Mesenteric fat pad (tissue), 1 donor: ENCODE results near the gene CLEC18C. TPM values are rescaled to one million over a fixed set of nuclear protein-coding genes. Genes with fewer than 3 reads are reported as not detected.
"Not testable (repeated sequence)": the region's sequence is repeated elsewhere in the genome, so short reads cannot be mapped to it uniquely, and the experiment has no call there.

Experiments used
- DNase-seq: peaks from one replicate; pipeline ENCODE4 v3.0.0-alpha.2; 2020; ENCODE audit warnings: low spot score
- total RNA-seq: library from RNA; stranded (reverse); fragmentation: NEBNext Ultra II Directional; extraction: Animal tissue kit (Norgen Biotek cat#: 25700); gene quantifications from one replicate; pipeline ENCODE4 v1.2.1, GENCODE V29; 2021
- donor health status: DM: yes; HTN: yes; CAD: no.

Gene CLEC18C
- total RNA-seq, 1 donor from 2014 or later: not detected

DNA sequence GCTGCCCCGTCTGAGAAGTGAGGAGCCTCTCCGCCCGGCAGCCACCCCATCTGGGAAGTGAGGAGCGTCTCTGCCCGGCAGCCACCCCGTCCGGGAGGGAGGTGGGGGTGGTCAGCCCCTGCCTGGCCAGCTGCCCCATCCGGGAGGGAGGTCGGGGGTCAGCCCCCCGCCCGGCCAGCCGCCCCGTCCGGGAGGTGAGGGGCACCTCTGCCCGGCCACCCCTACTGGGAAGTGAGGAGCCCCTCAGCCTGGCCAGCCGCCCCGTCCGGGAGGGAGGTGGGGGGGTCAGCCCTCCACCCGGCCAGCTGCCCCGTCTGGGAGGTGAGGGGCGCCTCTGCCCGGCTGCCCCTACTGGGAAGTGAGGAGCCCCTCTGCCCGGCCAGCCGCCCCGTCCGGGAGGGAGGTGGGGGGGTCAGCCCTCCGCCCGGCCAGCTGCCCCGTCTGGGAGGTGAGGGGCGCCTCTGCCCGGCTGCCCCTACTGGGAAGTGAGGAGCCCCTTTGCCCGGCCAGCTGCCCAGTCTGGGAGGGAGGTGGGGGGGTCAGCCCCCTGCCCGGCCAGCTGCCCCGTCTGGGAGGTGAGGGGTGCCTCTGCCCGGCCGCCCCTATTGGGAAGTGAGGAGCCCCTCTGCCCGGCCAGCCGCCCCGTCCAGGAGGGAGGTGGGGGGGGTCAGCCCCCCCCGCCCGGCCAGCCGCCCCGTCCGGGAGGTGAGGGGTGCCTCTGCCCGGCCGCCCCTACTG lies 31.2 kb downstream of the CLEC18C start:
- DNase-seq: not testable (repeated sequence)

DNA sequence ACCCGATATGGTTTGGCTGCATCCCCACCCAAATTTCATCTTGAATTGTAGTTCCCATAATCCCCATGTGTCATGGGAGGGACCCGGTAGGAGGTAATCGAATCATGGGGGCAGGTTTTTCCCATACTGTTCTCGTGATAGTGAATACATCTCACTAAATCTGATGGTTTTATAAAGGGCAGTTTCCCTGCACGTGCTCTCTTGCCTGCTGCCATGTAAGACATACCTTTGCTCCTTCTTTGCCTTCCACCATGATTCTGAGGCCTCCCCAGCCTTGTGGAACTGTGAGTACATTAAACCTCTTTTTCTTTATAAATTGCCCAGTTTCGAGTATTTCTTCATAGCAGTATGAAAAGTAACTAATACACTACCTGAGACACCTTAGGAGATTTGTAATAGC lies 32.8 kb downstream of the CLEC18C start:
- DNase-seq: not testable (repeated sequence)

DNA sequence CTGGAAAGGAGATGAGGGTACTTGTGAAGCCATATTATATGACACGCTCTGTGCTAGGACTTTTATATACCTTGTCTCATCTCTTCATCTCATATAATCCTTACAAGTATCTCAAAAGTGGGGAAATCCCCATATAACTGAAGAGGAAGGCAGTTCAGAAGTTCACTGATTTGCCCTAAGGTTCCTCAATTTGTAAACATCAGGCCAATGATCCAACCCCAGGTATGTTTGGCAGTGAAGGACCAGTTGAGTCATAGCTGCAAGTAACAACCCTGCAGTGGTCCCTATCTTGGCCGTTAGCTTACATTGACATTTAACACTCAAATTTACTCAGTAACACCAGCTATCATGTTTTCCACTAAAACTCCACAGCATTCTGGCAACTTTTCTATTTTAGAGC lies 45.0 kb downstream of the CLEC18C start:
- DNase-seq: not testable (repeated sequence)

DNA sequence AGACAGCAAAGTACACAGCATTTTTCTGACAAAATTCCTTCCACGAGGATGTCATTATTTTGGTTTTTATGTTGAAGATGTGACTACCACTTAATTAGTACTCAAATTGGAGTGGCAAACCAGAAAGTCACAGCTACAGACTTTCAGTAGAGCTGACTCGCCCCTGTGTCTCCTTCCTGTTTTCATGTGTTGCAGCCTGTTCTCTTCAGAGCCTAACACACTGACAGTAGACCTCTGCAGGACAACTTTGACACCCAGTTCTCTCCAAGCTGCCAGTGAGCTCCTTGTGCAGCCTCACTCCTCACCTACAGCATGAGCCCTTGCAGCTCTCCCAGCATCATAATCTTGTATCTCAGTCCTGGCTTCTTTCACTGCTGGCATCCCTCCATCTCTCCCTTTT lies 49.0 kb downstream of the CLEC18C start:
- DNase-seq: not testable (repeated sequence)

DNA sequence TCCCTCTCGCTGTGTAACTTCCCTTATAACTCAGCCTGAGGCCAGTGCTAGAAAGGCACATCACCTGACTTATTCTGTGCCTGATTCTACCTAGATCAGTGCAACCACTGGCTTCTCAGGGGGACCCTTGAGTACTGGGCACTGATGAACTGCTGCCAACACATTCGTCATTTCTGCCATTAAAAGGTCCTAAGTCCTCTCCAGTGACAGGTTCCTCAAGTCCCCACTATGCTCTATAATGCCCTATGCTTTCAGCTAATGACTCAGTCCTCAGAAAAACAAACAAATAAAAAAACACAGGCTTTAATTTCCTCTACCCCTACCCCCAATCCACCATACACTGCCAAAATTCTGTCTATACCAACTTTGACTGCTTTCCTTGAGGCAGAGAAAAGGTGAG lies 49.6 kb downstream of the CLEC18C start:
- DNase-seq: not testable (repeated sequence)

DNA sequence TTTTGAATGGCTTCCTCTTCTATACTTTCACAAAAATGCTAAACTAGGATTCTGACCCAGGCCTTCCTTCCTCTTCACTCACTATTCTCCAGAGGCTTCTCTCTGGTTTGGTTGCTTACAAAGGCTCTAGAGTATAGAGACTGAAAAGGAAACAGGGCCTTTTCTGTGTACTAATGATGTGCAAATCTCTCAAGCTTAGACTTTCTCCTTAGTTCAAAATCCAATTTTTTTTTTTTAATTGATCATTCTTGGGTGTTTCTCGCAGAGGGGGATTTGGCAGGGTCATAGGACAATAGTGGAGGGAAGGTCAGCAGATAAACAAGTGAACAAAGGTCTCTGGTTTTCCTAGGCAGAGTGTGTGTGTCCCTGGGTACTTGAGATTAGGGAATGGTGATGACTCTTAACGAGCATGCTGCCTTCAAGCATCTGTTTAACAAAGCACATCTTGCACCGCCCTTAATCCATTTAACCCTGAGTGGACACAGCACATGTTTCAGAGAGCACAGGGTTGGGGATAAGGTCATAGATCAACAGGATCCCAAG lies 50.5 kb downstream of the CLEC18C start:
- not testable (repeated sequence) for DNase-seq

DNA sequence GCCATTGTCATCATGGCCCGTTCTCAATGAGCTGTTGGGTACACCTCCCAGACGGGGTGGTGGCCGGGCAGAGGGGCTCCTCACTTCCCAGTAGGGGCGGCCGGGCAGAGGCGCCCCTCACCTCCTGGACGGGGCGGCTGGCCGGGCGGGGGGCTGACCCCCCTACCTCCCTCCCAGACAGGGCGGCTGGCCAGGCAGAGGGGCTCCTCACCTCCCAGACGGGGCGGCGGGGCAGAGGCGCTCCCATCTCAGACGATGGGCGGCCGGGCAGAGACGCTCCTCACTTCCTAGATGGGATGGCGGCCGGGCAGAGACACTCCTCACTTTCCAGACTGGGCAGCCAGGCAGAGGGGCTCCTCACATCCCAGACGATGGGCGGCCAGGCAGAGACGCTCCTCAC lies 51.1 kb downstream of the CLEC18C start:
- not testable (repeated sequence) for DNase-seq

DNA sequence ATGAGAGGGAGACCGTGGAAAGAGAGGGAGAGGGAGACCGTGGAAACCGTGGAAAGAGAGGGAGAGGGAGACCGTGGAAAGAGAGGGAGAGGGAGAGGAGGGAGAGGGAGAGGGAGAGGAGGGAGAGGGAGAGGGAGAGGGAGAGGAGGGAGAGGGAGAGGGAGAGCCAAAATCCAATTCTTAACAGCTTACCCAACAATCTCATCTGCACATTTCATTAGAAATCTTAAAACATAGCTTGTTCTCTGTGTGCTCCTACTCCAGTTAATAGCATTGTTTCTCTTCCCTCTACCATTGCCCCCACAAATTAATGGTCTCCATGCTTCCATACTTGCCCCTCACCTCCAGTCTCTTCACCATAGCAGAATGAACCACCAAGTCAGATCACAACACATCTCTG lies 51.8 kb downstream of the CLEC18C start:
- not testable (repeated sequence) for DNase-seq

DNA sequence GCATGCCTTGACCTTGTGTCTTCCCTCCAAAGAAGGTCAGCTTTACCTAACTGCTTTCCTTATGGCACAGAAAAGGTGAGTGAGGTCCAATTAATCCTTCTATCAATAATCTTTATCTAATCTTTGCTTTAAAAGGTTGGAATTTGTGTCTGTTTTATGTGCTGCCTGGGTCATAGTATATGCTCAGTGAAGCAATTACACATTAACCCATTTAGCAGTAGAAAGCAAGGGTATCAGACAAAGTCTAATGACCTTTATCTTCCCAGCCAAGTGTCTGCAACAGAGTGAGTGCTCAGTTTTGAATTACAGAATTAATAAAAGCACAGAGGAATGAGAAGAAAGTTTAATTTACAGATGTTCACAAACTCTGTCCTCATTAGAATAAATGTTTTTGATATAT lies 52.4 kb downstream of the CLEC18C start:
- not testable (repeated sequence) for DNase-seq

DNA sequence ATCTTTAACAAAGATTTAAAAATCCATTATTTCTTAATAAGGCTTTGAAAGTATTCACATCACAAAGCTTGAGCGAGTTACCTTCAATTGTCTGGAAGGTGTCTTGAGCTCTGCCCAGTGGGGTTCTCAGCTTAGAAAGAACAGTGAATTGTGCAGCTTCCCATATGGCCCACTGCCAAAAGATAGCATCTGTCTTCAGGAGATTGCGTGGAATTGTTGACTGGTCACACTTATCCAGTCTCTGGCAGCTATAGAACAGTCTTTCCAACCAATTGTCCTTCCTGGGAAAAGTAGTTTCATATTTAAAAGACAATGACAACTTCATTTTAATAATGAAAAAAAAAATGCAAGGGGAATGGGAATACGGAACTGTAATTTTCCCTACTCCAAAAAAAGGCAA lies 58.2 kb downstream of the CLEC18C start:
- DNase-seq: not testable (repeated sequence)

Other genes starting within 250 kb of the CLEC18C start
- gene CLEC18A, start 222.5 kb upstream of the CLEC18C start, total RNA-seq: 0.61 TPM
- 33.5 TPM for gene PDPR, start 59.5 kb upstream of the CLEC18C start, total RNA-seq
- gene EXOSC6, start 78.2 kb downstream of the CLEC18C start, total RNA-seq: 25.8 TPM
- 100 TPM for gene AARS1, start 115.7 kb downstream of the CLEC18C start, total RNA-seq
- 26.5 TPM for gene DDX19B, start 125.4 kb downstream of the CLEC18C start, total RNA-seq
- 37.4 TPM for gene DDX19A, start 173.1 kb downstream of the CLEC18C start, total RNA-seq